Fibroblast of upper back skin (primary cell): ENCODE measurements around the gene PRDM15.

Experiments
- DNase-seq: peaks from one replicate; pipeline ENCODE4 v3.0.0-alpha.2; 2013

Gene PRDM15

GRCh38 chr21:41821756-41822431, 57.2 kb downstream of the PRDM15 start:
- no peak for DNase-seq

DNA sequence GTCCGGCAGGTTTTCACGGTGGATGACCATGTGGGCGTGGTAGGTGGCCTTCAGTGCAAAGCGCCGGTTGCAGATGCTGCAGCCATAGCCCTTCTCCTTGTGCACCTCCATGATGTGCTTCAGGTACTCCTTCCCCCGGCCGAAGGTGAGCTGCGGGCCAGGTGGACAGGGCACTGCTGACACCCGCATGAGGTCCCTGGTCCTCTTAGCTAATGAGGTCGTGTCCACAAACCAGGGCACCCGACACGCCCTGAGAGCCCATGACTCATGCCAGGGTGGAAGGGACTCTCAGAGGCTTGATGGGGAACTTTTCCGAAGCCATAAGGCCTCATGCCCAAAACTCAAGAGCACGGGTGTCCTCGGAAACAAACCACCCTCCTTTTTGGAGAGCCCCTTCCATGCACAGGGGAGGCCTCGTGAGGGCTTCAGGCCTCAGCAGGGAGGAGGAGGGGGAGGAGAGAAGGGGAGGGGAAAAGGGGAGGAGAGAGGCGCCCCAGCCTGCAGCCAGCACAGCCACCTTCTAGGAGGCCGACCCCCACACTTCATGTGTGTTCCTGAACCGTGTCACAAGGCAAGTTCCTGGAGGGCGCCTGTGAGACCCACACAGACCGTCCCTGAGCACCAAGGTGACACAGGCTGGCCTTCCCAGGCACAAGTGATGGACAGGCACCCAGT, 57.9 kb downstream of the PRDM15 start:
- DNase-seq, result no peak

DNA sequence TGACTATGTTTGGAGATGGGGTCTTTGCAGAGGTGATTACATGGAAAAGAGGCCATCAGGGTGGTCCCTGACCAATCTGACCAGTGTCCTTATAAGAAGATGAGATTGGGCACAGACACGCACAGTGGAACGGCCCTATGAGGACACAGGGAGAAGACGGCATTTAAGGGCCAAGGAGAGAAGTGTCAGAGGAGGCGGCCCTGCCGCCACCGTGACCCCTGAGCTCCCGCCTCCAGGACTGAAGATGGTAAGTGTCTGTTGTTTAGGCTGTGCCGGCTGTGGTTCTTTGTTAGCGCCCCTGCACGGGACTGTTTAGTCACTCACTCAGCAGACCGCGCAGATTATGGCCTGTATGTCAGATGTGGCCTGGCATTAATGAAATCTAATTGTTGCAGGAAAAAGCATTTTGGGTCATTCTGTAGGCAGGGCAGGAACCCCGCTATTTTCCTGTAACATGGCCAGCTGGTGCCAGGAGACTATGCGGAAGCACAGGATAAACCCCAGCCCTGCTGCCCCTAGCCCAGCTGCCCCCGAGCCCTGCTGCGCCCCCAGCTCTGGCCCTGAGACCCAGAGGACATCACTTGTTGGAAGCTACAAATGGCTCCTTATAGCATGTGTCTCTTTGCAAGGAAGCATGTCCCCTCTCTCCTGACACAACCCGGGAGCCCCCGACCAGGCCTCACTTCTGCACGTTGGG, 58.6 kb downstream of the PRDM15 start:
- DNase-seq, result no peak

DNA sequence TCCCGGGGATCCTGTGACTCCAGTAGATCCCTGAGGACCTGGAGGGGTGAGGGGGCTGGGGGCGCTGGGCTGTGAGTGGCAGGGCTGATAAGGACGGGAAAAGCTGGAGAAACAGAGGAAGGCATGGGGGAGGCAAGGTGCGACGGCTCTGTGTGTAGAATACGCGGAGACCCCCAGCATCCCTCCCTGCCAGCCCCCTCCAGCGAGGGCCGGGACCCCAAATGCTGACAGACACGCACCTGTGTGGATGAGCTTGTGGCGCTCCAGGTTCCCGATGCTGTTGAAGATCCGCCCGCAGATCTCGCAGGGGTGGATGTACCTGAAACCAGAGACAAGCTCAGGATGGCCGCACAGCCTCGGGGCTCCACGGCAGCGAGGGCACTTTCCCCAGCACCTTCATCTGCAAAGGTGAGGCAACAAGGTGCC, 59.3 kb downstream of the PRDM15 start:
- DNase-seq, result no peak

DNA sequence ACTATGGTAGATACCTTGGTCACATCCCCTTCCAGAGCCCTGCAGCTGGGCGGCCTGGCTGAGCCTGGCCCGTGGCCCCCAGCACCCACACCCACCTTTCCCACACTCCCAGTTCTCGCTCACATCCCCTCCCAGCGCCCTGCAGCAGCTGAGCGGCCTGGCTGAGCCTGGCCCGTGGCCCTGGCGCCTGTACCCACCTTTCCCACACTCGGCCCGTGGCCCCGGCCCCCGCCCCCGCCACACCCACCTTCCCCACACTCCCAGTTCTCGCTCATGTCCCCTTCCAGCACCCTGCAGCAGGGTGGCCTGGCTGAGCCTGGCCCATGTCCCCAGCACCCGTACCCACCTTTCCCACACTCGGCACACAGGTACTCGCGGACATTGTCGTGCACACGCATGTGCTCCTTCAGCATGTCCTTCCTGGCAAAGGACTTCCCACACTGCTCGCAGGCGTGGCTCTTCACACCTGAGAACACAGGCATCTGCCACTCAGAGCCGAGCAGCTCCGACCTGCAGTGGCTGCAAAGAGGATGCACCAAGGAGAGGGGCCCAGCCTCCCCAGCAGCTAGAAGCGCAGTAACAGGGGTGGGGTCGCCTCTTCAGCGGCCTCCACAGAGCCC, 59.8 kb downstream of the PRDM15 start:
- no peak for DNase-seq

DNA sequence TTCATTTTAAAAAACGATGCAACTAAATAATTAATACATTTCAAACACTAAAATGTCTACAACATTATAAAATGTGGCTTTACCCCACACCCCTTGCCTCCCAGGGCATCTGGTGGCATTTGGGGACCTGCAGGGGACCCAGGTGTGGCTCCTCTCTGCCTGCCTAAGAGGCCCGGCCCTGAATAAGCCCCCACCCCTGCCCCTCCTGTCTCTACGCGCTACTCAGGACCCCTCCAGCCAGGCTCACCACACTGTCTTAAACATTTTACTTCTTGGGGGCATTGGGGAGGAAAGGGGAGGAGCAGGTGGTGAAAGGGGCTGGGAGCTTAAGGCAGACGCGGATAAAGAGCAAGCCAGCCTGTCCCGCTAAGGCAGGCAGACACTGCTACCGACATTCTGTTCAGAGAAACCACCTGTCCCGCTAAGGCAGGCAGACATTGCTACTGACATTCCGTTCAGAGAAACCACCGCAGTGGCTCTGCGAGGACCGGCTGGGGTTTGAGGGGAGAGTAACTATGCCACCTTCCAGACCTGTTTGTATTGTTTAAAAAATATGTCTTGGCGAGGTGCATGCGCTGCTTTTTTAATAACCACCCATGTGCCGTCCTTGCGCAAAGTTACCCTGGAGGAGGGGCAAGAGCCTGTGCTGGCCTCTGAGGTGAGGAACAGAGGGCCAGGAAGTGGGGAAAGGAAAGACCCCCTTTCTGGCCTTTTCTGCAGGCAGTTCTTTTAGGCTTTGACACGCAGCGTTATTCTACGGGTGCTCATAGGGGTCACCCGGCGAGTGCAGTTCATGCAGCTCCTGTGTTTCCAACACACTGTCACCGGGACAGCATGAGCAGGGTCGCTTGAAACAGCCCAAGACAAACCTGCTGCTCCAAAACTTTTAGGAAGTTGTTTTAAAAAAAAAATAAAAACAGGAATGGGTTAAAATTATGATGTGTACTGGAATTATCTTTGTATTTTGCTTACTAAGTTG, 61.0 kb downstream of the PRDM15 start:
- no peak for DNase-seq

GRCh38 chr21:41817228-41817627, 61.9 kb downstream of the PRDM15 start:
- DNase-seq, result peak; percentile 69

DNA sequence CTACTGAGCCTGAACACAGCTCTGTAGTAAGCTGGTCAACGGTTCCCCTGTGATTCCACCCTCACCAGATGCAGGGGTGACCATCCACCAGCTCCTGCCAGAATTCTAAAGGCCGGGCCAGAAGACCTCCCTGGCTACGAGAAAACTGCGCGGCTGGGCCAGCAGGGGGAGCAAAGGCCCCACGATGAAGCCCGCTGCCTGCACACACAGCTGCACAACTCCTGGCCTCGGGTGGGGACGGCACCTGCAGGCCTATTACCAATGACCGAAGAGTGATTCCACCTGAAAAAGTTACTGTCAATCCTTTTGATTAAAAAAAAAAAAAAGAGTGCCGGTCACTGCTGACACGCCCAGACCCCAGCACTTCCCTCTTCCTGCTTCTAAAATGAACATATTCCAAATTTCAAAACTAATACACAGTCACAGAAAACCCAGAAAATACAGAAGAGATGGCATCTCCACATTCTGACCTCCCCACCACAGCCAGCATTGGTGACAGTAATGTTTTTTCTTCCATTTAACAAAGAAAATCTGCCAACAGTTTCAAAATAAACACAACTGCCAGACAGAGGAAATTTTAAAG, 62.5 kb downstream of the PRDM15 start:
- peak; percentile 49 for DNase-seq

- DNase-seq, result no peak
Measured at GRCh38 chr21:41815652-41816582, 63.2 kb downstream of the PRDM15 start.

GRCh38 chr21:41813226-41813625, 65.9 kb downstream of the PRDM15 start:
- no peak for DNase-seq

DNA sequence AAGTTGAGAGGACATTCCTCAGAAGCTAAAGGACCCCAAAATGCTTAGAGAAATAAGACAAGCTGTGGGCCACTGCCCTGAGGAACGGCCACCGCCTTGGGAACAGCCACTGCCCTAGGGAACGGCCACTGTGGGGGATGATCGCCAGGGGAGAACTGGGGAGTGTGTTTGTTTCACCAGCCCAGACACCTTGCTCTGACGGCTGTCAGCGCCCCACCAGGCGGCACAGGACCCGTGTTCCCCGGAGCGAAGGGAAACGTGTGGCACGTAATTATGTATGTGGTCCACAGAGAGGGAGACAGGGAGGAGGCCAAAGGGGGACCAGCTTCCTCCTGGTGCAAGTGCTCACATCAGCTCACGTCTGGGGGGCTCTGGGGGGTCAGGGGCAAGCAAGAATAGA, 66.5 kb downstream of the PRDM15 start:
- no peak for DNase-seq

DNA sequence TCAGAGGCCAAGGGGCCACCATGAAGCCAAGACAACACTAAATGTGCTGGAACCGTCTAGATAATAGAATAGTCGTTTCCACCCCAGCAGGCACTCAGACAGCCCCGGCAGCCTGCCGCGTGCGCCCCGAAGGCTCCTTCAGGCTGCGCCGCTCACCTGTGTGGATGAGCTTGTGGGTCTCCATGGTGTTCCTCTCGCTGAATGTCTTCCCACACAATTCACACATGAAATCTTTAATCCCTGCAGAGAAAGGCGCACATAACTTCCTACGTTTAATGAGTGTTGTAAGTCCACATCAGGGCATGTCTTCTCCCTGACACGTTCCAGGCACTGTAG, 68.6 kb downstream of the PRDM15 start:
- no peak for DNase-seq

- no peak for DNase-seq
Measured at GRCh38 chr21:41809891-41810596, 69.1 kb downstream of the PRDM15 start.

DNA sequence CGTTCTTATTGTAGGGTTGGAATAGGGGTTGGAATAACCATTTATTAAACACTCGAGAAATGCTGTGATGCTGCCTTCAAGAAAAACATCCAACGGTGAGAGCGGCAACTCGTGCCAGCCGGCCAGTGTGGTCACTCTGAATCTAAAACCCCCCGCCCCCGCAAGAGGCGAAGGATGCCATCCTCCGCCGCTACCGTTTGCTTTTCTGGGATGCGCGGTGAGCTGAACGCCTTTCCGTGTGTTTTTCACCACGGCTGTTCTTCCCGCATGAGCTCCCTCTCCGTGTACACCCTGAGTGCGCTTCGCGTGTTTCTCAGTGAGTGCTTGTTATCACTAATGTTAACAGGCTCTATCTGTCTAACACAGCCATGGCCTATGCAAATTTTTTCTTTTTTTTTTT, 70.3 kb downstream of the PRDM15 start:
- DNase-seq, result no peak

DNA sequence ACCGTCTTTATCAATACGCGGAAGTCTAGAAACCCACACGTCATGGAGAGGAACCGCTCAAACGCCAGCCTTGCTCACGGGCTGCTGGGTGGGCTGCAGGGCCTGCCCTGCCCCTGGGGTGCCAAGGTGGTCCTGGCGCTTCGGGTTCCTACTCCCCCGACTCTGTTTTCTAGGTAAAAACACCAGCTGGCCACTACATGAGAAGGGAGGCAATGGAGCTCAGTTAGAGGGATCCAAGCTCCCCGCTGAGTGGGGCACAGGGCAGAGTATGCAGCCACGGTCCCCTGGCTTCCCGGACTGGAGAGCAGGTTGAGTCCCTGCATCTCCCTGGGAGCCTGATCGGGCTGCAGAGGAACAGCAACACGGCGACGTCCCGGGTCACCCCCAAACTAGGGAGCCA, 71.0 kb downstream of the PRDM15 start:
- DNase-seq, result no peak

GRCh38 chr21:41806773-41807172, 72.4 kb downstream of the PRDM15 start:
- no peak for DNase-seq

DNA sequence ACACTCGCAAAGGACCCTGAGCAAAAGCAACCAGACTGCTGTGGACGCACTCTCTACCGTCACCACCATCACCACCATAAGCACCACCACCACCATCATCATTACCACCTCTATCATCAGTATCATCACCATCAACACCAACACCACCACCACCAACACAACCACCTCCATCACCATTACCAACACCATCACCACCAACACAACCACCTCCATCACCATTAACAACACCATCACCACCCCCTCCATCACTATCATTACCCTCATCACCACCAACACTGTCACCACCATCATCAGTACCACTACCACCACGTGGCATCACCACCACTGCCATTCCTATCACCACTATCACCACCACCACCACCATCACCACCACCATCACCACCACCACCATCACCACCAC, 73.5 kb downstream of the PRDM15 start:
- no peak for DNase-seq

DNA sequence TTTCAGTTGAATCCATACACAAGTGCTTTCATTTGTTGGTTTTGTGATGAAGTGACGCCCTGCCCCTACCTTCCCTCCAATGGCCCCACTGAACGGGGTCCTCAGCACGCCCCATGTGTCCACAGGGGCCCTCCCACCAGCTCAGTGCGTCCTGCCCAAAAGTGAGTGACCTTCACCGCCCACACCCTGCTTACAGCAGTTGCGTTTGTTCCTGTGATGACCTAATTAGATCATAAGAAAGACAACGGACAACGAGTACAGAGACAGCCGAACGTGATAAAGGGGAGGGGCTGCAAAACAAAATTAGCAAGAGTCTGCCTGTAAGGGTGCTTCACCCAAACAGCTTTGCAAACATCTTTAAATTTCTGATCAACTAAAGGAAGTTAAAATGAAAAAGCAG, 74.1 kb downstream of the PRDM15 start:
- DNase-seq, result no peak

DNA sequence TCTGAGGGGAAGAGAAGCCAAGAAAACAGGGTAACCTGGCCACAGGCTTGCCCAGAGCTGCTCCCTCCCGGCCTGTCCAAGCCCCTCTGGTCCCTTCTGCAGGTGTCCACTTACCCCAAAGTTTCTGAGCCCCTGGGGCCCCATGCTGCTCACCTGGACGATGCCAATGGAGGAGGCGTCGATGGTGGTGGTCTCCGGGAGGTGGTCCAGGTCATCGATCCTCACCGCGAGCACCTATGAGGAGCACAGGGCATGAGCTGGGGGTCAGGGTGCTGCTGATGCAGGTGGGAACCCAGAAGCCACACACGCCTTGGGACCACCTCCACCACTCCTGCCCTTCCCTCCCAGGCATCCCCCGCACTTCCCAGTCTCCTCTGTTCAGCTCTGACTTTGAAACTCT, 74.8 kb downstream of the PRDM15 start:
- no peak for DNase-seq

GRCh38 chr21:41803316-41803715, 75.8 kb downstream of the PRDM15 start:
- no peak for DNase-seq
